GM19395 (cell line): ENCODE measurements around the gene RGL2.

Experiments
- ATAC-seq: cut with Tn5 transposase; IDR thresholded peaks from one replicate; pipeline ENCODE4 v1.9.1; 2021; ENCODE audit warnings: mild to moderate bottlenecking, moderate library complexity; ENCODE audit not compliant: unreplicated experiment

Gene RGL2

GRCh38 chr6:33317419-33317668 lies 18.6 kb upstream of the RGL2 start:
- ATAC-seq = no peak

- ATAC-seq = no peak
Measured at GRCh38 chr6:33316603-33317418, 18.1 kb upstream of the RGL2 start.

- no peak for ATAC-seq
Measured at GRCh38 chr6:33315793-33316602, 17.3 kb upstream of the RGL2 start.

- no peak for ATAC-seq
Measured at GRCh38 chr6:33314943-33315792, 16.4 kb upstream of the RGL2 start.

- ATAC-seq = no peak
Measured at GRCh38 chr6:33314515-33314942, 15.8 kb upstream of the RGL2 start.

- peak; percentile 50 for ATAC-seq
Measured at GRCh38 chr6:33313709-33314514, 15.2 kb upstream of the RGL2 start, which contains the start of gene TAPBP. TSS of gene TAPBP (minus strand) at chr6:33314078. CDS start at chr6:33314041, 37 bp downstream.

- ATAC-seq = peak; percentile 2
Measured at GRCh38 chr6:33313105-33313708, 14.5 kb upstream of the RGL2 start.

- ATAC-seq = peak; percentile 39
Measured at GRCh38 chr6:33312361-33313104, 13.8 kb upstream of the RGL2 start.

GRCh38 chr6:33306356-33306755 lies 7.6 kb upstream of the RGL2 start:
- ATAC-seq = no peak

GRCh38 chr6:33305052-33305451 lies 6.3 kb upstream of the RGL2 start:
- ATAC-seq = no peak

GRCh38 chr6:33304216-33304615 lies 5.5 kb upstream of the RGL2 start:
- ATAC-seq = no peak

- no peak for ATAC-seq
Measured at GRCh38 chr6:33301877-33302276, 3.1 kb upstream of the RGL2 start.

GRCh38 chr6:33299237-33299944 lies 649 bp upstream of the RGL2 start:
- peak; percentile 73 for ATAC-seq

- no peak for ATAC-seq
Measured at GRCh38 chr6:33297956-33298772, 578 bp downstream of the RGL2 start.

GRCh38 chr6:33297406-33297955 lies 1.3 kb downstream of the RGL2 start:
- ATAC-seq = no peak

- ATAC-seq = no peak
Measured at GRCh38 chr6:33296797-33297405, 1.8 kb downstream of the RGL2 start.
